Tongue (tissue), 2 donors: ENCODE measurements around the gene SPARC. TPM values are rescaled to one million over a fixed set of nuclear protein-coding genes. Genes with fewer than 3 reads are reported as not detected.
A peak's percentile ranks its signal among the peaks of the same experiment; 100 is the strongest.

ENCODE experiments used
- DNase-seq: peaks from one replicate; pipeline ENCODE4 v3.0.0-alpha.2; 2015
- total RNA-seq: library from RNA; depleted of rRNA; stranded (reverse); fragments of >200 nt; gene quantifications from one replicate; pipeline ENCODE4 v1.2.3, GENCODE V29; 2014

SPARC gene
- total RNA-seq, 1 donor from 2014 or later: 1,607 TPM

DNA sequence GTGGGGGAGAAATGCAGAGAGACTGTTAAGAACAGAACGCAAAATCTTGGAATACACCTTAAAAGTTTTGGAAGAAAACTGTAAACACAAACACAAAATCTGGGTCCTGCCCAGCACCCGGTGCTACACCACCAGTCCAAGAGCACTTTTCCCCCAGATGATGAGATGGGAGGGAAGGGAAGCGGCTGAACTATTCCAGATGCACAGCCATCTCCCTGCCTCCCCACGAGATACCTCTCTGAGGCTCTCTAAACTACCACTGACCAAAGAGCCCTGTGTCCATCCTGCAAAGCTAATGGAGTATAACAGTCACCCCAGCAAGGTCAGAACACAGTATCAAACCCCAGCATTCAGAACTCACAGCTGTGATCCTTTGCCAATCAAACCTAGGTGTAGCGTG lies 8.0 kb downstream of the SPARC start:
- no peak for DNase-seq

DNA sequence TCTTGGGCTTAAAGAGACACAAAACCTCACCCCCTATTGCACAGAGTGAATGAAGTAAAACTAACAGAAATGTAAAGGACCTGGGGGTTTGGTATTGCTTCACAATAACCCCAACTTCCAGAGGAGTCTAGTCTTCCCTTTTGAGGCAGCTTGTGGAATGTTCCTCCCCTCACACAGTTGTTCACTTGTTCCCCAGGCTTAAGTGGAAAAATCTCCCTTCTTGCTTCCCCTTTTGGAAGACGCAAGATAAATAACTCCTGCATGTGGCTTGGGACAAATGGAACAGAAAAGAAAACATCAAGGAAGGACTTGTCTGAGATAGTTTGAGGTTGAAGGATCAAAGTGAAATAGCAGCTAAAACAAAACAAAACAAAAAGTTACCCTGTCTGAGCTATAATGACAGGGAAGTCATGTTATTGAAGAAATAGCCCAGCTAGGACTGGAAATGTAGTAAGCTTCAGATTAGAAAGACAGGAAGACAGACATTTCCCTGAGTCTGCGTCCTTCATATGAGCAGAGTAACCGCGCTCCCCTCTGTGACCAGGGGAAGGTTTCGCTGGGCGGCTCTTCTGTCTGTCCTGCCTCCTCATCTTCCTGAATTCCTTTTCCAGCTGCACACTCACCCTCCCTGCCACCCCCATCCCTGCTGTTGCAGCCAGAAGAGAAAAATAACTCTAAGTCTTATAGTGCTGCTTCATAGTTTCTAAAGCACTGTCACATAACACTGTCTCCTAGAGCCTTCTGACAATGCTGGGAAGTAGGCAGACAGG lies 8.8 kb downstream of the SPARC start:
- DNase-seq: peak; percentile 35

- DNase-seq: no peak
Observed at GRCh38 chr5:151676719-151677118, 10.0 kb downstream of the SPARC start.

DNA sequence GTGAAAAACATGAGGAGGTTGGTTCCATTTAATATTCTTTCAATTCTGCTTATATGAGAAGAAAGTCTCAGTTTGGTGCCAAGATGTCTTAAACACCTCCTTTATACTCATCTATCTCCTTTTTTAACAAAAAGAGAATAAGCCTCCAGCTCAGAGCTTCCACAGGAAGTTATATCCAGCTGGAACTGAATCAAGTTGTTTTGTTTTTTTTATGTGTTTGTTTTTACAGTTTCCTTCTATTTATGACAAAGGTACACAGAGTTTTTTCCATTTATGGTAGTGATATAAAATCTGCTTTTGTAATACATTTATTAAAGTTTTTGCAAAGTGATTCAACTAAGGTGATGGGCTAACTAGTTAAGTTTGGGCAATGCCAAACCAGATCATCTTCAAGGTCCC lies 10.4 kb downstream of the SPARC start:
- no peak for DNase-seq

DNA sequence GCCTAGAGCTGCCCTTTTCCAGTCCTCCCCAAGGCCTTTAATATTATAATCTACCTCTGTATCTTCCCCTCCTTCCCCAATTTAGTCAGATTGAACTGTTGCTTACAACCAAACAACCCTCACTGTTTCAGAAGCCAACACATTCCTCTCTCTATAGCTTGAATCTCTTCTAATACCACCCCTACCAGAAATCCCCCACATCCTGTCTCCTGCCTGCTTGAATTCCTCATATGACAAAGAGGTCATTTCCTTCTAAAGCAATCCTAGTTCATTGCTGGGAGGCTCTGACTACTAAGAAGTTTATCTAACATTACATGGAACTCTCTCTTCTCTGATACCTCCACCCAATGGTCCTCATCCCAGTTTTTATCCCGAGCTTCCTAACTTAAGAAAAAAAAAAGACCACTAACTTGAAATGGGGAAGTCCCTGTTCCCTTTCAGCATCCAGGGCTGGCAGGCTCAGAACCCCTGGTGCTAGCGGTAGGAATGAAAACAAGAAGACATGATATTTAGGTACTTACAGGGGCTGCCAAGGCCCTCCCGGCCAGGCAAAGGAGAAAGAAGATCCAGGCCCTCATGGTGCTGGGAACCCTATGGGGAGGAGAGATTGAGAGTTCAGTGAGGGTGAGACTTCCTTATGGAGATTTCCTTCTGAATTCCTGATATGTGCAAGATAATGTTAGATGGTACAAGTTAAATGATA lies 11.0 kb downstream of the SPARC start:
- DNase-seq: no peak

DNA sequence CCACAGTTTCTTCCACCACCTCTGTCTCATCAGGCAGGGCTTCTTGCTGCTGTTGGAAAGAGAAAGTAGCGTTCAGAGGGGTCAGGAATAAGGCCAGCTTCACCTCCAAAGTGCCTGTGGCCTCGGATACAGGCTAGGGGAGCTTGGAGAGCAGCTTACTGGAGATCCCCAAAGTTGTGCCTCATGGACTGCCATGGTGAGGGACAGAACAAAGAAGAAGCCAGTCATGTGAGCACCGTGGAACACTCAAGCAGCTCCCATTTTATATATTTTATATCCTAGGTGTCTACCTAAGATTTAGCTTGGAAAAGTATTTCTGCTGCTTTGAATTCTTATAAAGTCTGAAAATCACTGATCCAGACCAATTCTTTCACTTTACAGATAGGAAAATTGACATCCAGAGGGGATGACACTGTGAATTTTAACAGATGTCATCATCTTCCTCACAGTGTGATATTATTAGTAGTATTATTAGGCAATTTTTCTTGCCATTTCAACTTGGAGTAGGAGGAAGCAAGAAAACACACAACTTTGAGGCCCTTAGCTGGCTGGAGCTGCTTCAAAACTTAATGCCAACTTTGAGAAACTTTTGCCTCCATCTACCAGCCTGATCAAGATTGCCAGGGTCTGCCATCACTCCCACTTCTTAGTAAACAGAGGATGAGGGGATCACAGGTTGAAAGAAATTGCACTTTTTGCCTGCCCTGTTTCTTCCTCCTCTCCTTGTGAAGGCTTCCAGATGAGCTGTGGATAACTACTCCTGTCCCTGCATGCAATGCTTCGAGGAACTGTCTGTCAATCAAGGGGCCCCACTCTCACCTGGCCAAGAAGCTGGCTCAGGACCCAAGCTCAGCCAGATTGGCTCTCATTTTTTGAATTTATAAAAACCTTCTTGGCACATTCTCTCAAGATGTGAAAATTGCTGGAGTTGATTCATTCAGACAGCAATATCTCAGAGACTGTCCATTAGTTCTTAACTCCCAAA lies 11.8 kb downstream of the SPARC start:
- peak; percentile 39 for DNase-seq

DNA sequence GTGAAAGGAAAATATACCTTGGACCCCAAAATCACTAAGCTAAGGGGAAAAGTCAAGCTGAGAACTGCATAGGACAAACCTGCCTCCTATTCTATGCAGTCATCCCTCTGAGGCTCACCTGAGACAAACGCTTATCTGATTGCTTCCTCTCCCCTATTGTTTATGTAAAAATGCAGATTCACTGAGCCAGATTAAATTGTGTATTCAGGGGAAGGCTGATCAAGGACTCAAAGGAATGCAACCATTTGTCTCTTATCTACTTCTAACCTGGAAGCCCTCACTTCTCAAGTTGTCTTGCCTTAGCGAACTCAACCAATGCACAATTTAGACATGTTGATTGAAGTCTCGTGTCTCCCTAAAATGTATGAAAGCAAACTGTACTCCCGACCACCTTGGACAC lies 13.3 kb downstream of the SPARC start:
- no peak for DNase-seq

DNA sequence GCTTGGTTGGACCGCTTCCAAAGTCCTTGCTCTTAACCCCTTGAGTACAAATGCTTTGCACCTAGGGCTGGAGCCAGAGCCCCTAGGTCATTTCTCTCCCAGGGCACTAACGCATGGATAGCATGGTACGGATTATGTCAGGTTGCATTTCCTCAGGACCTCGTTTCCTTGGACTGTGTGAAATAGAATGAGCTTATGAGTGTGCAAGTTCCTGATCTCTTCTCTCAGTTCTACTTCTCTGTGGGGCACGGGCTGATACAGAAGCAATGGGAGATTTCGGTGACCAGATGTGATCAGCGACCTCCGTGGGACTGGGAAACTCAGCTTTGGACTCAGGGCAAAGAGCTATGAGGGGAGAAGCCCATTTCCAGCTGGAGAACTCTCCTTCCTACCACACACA lies 14.2 kb downstream of the SPARC start:
- DNase-seq: no peak

DNA sequence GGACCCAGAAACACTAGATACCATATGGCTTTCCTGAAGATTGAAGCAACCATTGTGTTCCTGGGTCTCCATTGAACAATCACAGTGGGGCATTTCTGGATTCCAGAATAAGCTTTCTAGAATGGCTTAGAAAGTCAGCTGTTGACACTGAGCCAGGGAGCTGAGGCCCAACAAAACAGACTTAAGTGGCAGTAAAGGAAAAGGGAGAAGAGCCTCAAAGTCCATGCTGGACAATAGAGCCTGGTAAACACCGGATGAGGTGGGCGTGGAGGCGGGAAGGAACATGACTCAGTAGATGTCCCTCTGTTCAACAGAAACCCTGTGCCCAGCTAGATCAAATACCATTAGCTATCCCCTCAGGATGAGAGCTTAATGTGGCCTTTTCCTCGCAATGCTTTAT lies 14.8 kb downstream of the SPARC start:
- no peak for DNase-seq

GRCh38 chr5:151670953-151671636 lies 15.6 kb downstream of the SPARC start:
- DNase-seq: no peak

DNA sequence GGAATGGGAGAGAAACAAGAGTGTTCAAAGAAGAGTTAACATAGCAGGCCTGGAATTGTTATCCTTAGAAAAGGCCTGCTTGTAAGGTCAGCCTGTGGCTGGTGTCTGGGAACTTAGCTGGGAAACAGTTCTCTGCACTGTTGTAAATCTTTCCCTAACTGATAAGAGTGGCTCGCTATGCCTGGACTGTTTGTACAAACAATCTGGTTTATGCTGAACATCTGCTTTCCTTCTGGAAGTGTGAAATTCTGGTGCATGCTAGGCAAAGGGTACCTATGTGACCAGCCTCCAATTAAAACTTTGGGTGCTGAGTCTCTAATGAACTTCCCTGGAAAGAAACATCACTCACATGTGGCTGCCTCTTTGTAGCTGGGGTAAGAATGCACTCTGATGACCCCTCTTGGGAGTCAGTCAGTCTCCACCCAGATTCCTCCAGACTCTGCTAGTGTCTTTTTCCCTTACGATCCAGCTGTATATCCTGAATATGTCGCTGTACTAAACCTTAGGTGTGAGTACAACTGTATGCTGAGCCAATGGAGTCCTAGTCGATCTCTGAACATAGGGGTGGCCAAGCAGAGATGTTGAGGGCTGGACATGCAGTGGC lies 16.5 kb downstream of the SPARC start:
- DNase-seq: no peak

- no peak for DNase-seq
Observed at GRCh38 chr5:151667083-151667482, 19.6 kb downstream of the SPARC start.

GRCh38 chr5:151665613-151666012 lies 21.1 kb downstream of the SPARC start:
- DNase-seq: peak; percentile 39

- no peak for DNase-seq
Observed at GRCh38 chr5:151664694-151665585, 21.8 kb downstream of the SPARC start.

GRCh38 chr5:151663617-151664293 lies 23.0 kb downstream of the SPARC start:
- peak; percentile 56 for DNase-seq

GRCh38 chr5:151662805-151663204 lies 23.9 kb downstream of the SPARC start:
- DNase-seq: no peak

DNA sequence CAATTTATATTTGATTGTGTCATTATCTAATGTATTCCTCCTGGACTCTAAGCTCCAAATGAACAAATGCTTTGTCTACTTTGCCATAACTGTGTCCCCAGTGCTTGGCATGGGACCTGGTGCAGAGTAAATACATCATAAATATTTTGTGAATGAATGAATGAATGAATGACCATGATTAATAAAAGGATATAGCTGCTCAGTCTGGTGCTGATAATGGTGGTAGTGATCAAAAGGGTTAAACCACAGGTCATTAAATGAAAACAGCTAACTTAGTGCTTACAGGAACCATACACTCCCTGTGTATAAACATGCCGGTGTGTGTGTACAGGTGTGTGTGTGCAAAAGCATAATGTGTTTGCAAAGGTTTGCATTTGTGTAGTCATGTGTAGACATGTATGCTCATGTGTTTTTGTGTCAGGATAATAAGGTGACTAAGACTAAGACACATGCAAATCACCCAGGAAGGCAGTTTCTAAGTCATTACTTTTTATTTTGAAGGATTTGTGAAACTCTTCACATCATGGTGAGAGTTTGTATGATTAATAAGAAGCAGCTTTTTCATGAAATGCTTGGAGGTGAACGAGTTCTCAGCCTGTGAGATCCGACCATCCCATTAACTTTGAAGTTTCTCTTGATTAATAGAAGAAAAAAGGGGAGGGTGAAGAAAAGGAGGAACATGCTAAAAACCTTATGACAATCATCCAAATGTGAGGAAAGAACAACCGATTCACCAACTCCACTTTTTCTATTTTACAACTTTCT lies 24.6 kb downstream of the SPARC start:
- no peak for DNase-seq

GRCh38 chr5:151660616-151661495 lies 25.9 kb downstream of the SPARC start:
- no peak for DNase-seq
